Activated T-cell treated with anti-CD3 and anti-CD28 coated beads, Interleukin-2, amount 50 U/mL, for 72 hours (primary cell): ENCODE data around the gene ATR. TPM values are rescaled to one million over a fixed set of nuclear protein-coding genes. Genes with fewer than 3 reads are reported as not detected.

ENCODE experiments used
- ATAC-seq, 2 donors: fragments of 150-1000 bp; cut with Tn5 transposase; replicated peaks in 1 of 2; 2 replicates each; pipeline ENCODE4 v1.10.0; 2021; ENCODE audit warnings: moderate library complexity in 2 of 2, mild to moderate bottlenecking in 1 of 2
- DNase-seq, 2 donors: peaks; one replicate each; pipeline ENCODE4 v3.0.0; 2021 to 2022; ENCODE audit warnings: mixed read lengths in 1 of 2
- H3K27ac Mint-ChIP-seq: one replicate; pipeline ENCODE4 v1.8.0; 2022; ENCODE audit warnings: mild to moderate bottlenecking, moderate library complexity, mixed read lengths
- H3K27me3 Mint-ChIP-seq: one replicate; pipeline ENCODE4 v1.8.0; 2022; ENCODE audit warnings: low read depth, mixed read lengths
- H3K36me3 Mint-ChIP-seq, 2 donors: one replicate each; pipeline ENCODE4 v1.8.0; 2022; ENCODE audit warnings: mixed read lengths in 2 of 2, mild to moderate bottlenecking in 1 of 2; ENCODE audit not compliant: insufficient read depth in 2 of 2
- H3K4me1 Mint-ChIP-seq: one replicate; pipeline ENCODE4 v1.8.0; 2022; ENCODE audit warnings: low read depth, mixed read lengths
- H3K4me3 Mint-ChIP-seq, 2 donors: one replicate each; pipeline ENCODE4 v1.8.0; 2022; ENCODE audit warnings: mild to moderate bottlenecking in 2 of 2, mixed read lengths in 2 of 2, moderate library complexity in 2 of 2
- H3K9me3 Mint-ChIP-seq, 2 donors: one replicate each; pipeline ENCODE4 v1.8.0; 2022; ENCODE audit warnings: mixed read lengths in 2 of 2
- total RNA-seq, 2 donors: library from RNA; stranded (reverse); gene quantifications; one replicate each; pipeline ENCODE4 v1.2.3, GENCODE V29; 2022

The ATR gene
- 10 to 100 TPM; 27.3 to 34.8 TPM for total RNA-seq

GRCh38 chr3:142578329-142579223 is at the start of gene ATR:
Gene ATR (minus strand): TSS chr3:142578733. CDS start chr3:142578704, 29 bp downstream.
- H3K4me1 Mint-ChIP-seq: peaks cover 54% of the 10 kb centered on the region
- peak within 1 kb of the TSS; percentile 99 for H3K27ac Mint-ChIP-seq
- peaks cover 4 to 13% of the 10 kb centered on the region in 2 donors for H3K36me3 Mint-ChIP-seq
- DNase-seq: peak; percentile 98
- peak within 1 kb of the TSS; percentile 98 to 99 for H3K4me3 Mint-ChIP-seq
- peak; percentile 94 to 96 for ATAC-seq
- no peaks in the 10 kb centered on the region for H3K9me3 Mint-ChIP-seq
- H3K27me3 Mint-ChIP-seq: no peaks in the 10 kb centered on the region

GRCh38 chr3:142626971-142627370 is 48.4 kb upstream of the ATR start:
- Mint-ChIP-seq H3K4me1 (peaks cover 6% of the 10 kb centered on the region), H3K27me3 (no peaks in the 10 kb centered on the region), H3K4me3 (no peak overlapping the region), H3K27ac (no peak overlapping the region), H3K9me3 (no peaks in the 10 kb centered on the region), H3K36me3 (no peaks in the 10 kb centered on the region)
- DNase-seq (no peak), ATAC-seq (no peak)

GRCh38 chr3:142625153-142625440 is 46.6 kb upstream of the ATR start:
- no peak for DNase-seq
- ATAC-seq: no peak
- Mint-ChIP-seq H3K4me3 (no peak overlapping the region), H3K9me3 (no peaks in the 10 kb centered on the region), H3K27me3 (no peaks in the 10 kb centered on the region), H3K36me3 (no peaks in the 10 kb centered on the region), H3K27ac (no peak overlapping the region), H3K4me1 (peaks cover 6% of the 10 kb centered on the region)

GRCh38 chr3:142624341-142625152 is 46.0 kb upstream of the ATR start:
- Mint-ChIP-seq H3K9me3 (no peaks in the 10 kb centered on the region), H3K4me3 (no peak overlapping the region), H3K27ac (no peak overlapping the region), H3K36me3 (no peaks in the 10 kb centered on the region), H3K4me1 (peaks cover 6% of the 10 kb centered on the region), H3K27me3 (no peaks in the 10 kb centered on the region)
- ATAC-seq (no peak), DNase-seq (no peak)

- Mint-ChIP-seq H3K9me3 (no peaks in the 10 kb centered on the region), H3K4me1 (peaks cover 6% of the 10 kb centered on the region), H3K27ac (no peak overlapping the region), H3K36me3 (no peaks in the 10 kb centered on the region), H3K4me3 (no peak overlapping the region), H3K27me3 (no peaks in the 10 kb centered on the region)
- no peak for ATAC-seq
- DNase-seq: no peak
Observed at GRCh38 chr3:142623194-142623593, 44.7 kb upstream of the ATR start.

DNA sequence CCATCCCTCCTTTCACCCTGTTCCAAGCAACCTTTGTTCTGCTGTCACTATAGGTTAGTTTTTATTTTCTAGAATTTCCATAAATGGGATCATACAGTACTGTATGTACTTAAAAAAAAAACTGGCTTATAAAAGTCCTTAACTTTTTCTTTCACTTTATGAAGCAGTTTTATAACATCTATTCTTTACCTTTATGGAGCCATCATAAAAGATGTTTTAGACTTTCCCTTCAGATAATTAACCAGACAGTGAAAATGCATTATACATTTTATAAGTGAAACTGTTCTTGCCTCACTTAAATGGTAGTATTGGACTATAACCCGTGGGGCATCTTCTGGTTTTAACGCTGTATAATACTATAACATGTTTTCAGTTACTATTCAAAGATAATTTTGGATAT is 43.9 kb upstream of the ATR start:
- Mint-ChIP-seq H3K27ac (no peak overlapping the region), H3K4me3 (no peak overlapping the region), H3K4me1 (peaks cover 6% of the 10 kb centered on the region), H3K9me3 (no peaks in the 10 kb centered on the region), H3K36me3 (no peaks in the 10 kb centered on the region), H3K27me3 (no peaks in the 10 kb centered on the region)
- DNase-seq: no peak
- ATAC-seq: no peak

DNA sequence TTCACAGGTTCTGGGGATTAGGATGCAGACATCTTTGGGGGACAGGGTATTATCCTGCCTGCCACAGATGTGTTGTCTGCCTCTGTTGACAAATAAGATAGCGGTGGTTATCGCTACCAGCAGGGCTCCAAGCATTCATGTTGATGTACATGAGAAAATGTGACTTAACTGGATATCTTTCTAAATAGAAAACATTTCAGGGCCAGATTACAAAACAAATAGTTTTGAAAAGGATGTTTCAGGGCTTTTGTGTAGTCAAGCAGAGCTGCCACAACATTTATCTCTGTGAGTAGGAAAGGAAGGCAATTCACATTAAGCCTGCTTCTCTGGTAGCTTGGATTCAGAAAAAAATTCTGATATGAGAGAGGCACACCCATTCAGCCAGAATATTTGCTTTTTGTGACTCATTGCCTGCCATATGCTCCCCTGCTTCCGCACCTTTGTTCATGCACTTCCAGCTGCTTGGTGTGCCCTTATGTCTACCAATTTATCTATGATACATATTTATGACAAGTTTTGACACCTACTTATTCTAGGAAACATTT is 40.5 kb upstream of the ATR start:
- no peaks in the 10 kb centered on the region for H3K4me1 Mint-ChIP-seq
- DNase-seq: no peak
- no peak overlapping the region for H3K27ac Mint-ChIP-seq
- H3K36me3 Mint-ChIP-seq: no peaks in the 10 kb centered on the region
- no peaks in the 10 kb centered on the region for H3K9me3 Mint-ChIP-seq
- no peak for ATAC-seq
- no peaks in the 10 kb centered on the region for H3K27me3 Mint-ChIP-seq
- H3K4me3 Mint-ChIP-seq: no peak overlapping the region

- Mint-ChIP-seq H3K27ac (no peak overlapping the region), H3K27me3 (no peaks in the 10 kb centered on the region), H3K4me1 (no peaks in the 10 kb centered on the region), H3K36me3 (no peaks in the 10 kb centered on the region), H3K9me3 (no peaks in the 10 kb centered on the region), H3K4me3 (no peak overlapping the region)
- ATAC-seq (no peak), DNase-seq (no peak)
Observed at GRCh38 chr3:142615171-142615570, 36.6 kb upstream of the ATR start.

- DNase-seq (no peak), ATAC-seq (no peak)
- no peaks in the 10 kb centered on the region for H3K36me3 Mint-ChIP-seq
- no peaks in the 10 kb centered on the region for H3K27me3 Mint-ChIP-seq
- H3K9me3 Mint-ChIP-seq: no peaks in the 10 kb centered on the region
- no peaks in the 10 kb centered on the region for H3K4me1 Mint-ChIP-seq
- no peak overlapping the region for H3K4me3 Mint-ChIP-seq
- H3K27ac Mint-ChIP-seq: no peak overlapping the region
Observed at GRCh38 chr3:142614059-142614626, 35.6 kb upstream of the ATR start.

GRCh38 chr3:142613491-142613890 is 35.0 kb upstream of the ATR start:
- Mint-ChIP-seq H3K36me3 (no peaks in the 10 kb centered on the region), H3K4me1 (no peaks in the 10 kb centered on the region), H3K27ac (no peak overlapping the region), H3K4me3 (no peak overlapping the region), H3K27me3 (no peaks in the 10 kb centered on the region), H3K9me3 (no peaks in the 10 kb centered on the region)
- ATAC-seq (no peak), DNase-seq (no peak)

- no peaks in the 10 kb centered on the region for H3K4me1 Mint-ChIP-seq
- no peaks in the 10 kb centered on the region for H3K9me3 Mint-ChIP-seq
- no peaks in the 10 kb centered on the region for H3K27me3 Mint-ChIP-seq
- no peaks in the 10 kb centered on the region for H3K36me3 Mint-ChIP-seq
- H3K27ac Mint-ChIP-seq: no peak overlapping the region
- DNase-seq (no peak), ATAC-seq (no peak)
- no peak overlapping the region for H3K4me3 Mint-ChIP-seq
Observed at GRCh38 chr3:142611206-142611605, 32.7 kb upstream of the ATR start.

DNA sequence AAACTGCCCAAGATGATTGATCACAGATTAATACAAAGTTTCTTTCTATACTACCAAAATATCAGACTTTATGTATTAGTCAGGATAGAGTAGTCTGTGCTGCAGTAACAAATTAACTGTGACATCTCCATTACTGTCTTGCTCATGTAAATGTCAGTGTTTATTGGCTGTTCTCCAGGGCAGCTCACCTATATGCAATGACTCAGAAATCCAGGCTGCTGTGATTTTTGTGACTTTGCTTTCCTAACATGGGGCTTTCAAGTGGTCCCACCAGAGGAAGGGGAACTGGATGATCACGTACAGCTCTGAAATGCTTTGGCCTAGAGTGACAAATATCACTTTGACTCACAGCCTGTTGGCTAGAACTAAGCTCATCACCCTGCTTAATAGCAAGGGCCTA is 30.6 kb upstream of the ATR start:
- no peak overlapping the region for H3K4me3 Mint-ChIP-seq
- H3K27me3 Mint-ChIP-seq: no peaks in the 10 kb centered on the region
- DNase-seq (no peak), ATAC-seq (peak in 1 of 2 donors; percentile 26)
- no peaks in the 10 kb centered on the region for H3K9me3 Mint-ChIP-seq
- H3K27ac Mint-ChIP-seq: no peak overlapping the region
- no peaks in the 10 kb centered on the region for H3K4me1 Mint-ChIP-seq
- no peaks in the 10 kb centered on the region for H3K36me3 Mint-ChIP-seq

GRCh38 chr3:142608631-142609030 is 30.1 kb upstream of the ATR start:
- no peak overlapping the region for H3K4me3 Mint-ChIP-seq
- H3K36me3 Mint-ChIP-seq: no peaks in the 10 kb centered on the region
- H3K27me3 Mint-ChIP-seq: no peaks in the 10 kb centered on the region
- ATAC-seq: no peak
- DNase-seq: no peak
- no peak overlapping the region for H3K27ac Mint-ChIP-seq
- no peaks in the 10 kb centered on the region for H3K4me1 Mint-ChIP-seq
- no peaks in the 10 kb centered on the region for H3K9me3 Mint-ChIP-seq
